GM21576 (cell line): ENCODE measurements around the gene RNF2.
"Not testable (repeated sequence)": the region's sequence is repeated elsewhere in the genome, so short reads cannot be mapped to it uniquely, and the experiment has no call there.

Experiments
- ATAC-seq: cut with Tn5 transposase; IDR thresholded peaks from one replicate; pipeline ENCODE4 v1.9.1; 2021; ENCODE audit warnings: mild to moderate bottlenecking, moderate library complexity; ENCODE audit not compliant: unreplicated experiment

RNF2 gene

DNA sequence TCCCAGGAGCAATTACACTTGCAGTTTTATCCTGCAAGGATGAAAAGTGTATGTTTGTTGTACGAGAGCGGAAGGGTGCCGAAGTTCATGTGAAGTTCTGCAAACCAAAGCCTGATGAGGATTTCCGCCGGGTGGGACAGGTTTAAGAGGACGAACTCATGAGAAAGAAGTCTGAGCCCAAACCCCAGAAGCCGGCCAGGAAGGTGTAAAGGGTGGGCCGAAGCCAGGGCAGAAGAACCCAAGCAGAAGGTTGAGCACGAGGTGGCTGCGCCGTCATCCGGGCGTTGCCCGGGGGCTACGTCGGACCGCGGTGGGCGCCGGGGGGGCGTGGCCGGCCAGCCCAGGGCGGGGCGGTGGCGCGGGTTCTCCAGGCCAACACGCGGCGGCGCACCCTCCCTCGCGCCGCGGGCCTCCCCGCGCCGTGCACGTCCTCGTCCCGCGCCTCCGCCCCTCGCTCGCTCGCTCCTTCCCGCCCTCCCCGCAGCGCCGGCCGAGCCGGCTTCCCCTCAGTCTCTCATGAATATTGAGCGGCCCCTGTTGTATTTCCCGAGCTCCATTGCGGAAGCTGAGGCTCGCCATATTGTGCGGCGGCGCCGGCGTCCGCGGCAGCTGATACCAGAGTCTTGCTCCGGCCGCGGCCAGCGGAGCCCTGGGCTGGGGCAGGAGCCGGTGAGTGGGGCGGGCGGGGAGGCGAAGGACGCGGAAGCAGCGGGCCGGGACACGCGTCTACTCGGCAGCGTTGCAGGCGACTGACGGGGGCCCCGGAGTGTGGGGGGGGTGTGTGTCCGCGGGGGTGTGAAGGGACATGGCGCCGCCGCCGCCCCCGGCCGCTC lies at the start of gene RNF2:
Gene RNF2, plus strand, starts transcription at position 578 of the 833 bp plus-strand sequence. CDS start 41,996 bp downstream, outside the sequence.
- peak; percentile 83 for ATAC-seq

- ATAC-seq, result not testable (repeated sequence)
These were observed 45.4 kb upstream of the RNF2 start for GRCh38 chr1:184999974-185000373.

DNA sequence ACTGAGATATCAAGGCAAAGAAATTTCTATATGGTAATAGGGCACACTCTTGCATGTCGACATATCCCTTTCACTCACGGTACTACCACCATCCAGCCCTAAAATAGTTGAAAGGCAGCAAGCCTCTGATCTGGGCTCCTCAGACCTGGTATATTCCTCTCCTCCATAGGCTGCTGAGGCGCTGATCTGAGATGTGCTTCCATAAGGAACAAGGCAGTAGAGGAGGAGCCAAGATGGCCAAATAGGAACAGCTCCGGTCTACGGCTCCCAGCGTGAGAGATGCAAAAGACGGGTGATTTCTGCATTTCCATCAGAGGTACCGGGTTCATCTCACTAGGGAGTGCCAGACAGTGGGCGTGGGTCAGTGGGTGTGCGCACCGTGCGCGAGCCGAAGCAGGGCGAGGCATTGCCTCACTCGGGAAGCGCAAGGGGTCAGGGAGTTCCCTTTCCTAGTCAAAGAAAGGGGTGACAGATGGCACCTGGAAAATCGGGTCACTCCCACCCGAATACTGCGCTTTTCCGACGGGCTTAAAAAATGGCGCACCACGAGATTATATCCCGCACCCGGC lies 44.0 kb upstream of the RNF2 start:
- ATAC-seq, result not testable (repeated sequence)

DNA sequence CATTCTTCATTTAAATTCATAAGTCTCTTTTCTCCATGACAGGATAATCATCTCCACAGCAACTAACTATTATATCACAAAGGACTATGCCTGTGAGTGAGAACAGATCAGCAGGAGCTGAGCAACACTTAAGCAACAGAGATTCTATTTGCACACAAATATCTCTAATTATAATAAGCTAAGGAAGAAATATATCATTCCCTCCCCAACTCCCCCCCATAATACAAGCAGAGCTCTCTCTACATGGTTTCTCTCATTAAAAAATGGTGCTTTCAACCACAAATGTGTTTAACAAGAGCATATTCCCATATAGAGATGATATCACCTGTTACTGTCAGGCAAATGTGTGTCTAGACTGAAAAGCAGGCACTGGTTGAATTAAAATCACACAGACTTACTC lies 36.5 kb upstream of the RNF2 start:
- ATAC-seq, result no peak

- ATAC-seq, result no peak
These were observed 35.0 kb upstream of the RNF2 start for GRCh38 chr1:185010361-185010760.

GRCh38 chr1:185014941-185015340 lies 30.4 kb upstream of the RNF2 start:
- ATAC-seq, result no peak

DNA sequence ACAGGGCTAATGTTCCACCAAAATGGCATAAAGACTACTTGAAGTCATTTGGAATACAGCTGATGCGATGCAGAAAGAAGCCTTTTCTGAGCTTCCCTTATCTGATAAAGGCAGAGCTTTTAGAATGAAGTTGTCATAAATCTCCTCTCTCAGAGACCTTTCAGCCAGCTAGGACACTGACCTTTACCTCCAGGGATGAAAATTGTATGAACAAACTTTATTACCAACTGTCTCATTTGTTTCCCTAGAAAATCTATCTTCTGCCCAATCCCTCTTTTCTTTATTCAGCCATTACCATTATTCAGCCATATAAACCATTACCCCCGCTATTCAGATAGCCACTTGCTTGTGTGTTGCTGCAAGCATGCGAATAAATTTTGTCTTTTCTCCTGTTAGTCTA lies 29.7 kb upstream of the RNF2 start:
- no peak for ATAC-seq

DNA sequence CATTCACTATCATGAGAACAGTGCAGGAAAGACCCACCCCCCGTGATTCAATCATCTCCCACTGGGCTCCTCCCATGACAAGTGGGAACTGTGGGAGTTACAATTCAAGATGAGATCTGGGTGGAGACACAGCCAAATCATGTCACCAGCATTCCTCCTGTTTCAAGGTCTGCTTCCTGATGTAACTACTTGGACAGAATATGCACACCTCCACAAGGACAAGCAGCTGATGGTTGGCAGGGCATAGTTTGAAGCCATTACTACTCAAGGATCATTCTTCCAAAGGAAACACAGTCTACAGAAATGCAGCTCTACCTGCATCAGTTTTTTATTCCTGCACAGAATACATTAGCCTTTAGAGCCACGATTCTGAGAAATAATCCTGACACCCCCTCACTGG lies 28.5 kb upstream of the RNF2 start:
- ATAC-seq, result no peak

DNA sequence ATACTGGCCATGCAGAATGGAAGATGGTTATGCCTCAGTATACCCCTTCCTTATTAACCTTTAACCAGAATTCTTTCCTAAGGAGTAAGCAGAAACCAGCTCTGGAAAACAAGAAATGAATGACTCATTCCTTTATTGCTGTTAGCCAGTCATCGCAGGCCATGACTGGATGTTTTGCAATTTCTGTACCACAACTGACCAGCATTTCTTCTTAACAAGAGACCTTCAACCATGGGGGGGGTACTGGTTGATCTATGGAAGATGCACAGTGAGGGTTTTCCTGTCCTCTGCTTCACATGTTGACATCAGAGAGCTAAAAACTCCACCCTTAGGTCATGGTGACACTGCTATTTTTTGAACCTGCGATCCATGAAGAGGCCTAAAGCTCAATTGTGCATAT lies 28.0 kb upstream of the RNF2 start:
- no peak for ATAC-seq

- ATAC-seq, result no peak
These were observed 27.4 kb upstream of the RNF2 start for GRCh38 chr1:185017966-185018365.

- ATAC-seq, result no peak
These were observed 18.0 kb upstream of the RNF2 start for GRCh38 chr1:185027252-185027882.

DNA sequence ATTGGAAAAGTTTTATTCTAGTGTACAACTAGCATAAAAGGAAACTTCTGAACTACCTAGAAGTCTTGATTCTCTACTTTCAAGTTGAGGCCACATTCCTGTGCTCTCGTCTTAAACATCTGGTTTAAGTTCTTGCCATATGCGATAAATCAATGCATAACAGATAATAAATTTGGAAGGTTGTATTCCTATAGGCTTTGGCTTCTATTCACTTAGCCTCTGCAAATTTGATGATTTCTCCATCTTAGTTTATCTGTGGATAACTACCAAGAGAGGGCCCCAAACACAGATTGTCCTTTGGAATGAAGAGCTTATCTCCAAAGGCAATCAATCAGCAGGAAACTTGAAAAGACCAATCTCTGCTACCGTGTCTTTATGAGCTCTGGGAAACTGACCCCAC lies 11.7 kb upstream of the RNF2 start:
- no peak for ATAC-seq

GRCh38 chr1:185035258-185035657 lies 10.1 kb upstream of the RNF2 start:
- no peak for ATAC-seq

- no peak for ATAC-seq
These were observed 6.5 kb upstream of the RNF2 start for GRCh38 chr1:185038813-185039376.

DNA sequence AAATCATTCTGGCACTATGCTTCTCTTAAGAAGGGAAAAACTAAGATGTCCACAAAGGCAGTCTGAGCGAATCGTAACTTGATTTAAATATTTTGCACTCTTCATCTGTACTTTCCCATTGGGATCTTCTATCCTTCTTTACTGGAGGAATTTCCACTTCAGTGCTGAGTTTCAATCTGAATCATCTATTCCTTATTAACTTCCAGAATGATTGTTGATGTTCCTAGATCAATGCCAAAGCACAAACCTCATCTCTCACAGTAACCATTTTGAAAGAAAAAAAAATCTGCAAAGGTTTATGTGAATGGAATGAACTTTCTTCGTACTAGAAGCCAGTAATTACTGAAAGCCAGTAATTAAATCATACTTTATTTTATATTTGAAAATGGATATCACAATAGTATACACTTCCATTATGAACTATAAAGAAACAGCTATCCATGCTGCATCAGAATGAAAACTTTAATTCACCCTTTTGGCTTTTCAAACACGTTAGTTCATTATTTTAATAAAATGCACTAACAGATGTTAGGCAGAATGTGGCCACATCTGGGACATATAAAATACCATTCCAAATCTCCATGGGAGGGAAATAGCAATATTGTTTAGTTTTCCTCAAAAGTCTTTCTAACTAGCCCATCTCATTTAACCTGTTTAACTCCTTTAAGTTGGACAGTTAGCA lies 5.5 kb upstream of the RNF2 start:
- ATAC-seq, result no peak

GRCh38 chr1:185040408-185040735 lies 5.0 kb upstream of the RNF2 start:
- ATAC-seq, result no peak

DNA sequence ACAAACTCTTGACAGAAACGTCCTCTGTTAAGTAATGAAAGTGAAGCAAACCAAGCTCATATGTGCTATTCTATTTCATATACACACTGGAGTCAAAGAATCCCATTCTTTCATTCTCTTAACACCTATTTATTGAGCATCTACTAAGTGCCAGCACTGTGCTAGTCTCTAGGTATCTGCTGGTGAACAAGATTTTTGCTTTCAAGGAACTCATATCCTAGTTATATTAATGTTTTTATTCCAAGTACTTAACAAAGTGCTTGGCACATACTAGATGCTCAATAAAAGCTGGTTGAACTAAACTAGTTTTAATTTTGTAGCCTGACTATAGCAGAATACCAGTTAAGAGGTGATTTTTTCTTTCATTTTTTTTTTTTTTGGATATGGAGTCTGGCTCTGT lies 3.6 kb upstream of the RNF2 start:
- ATAC-seq, result no peak

- no peak for ATAC-seq
These were observed 2.6 kb upstream of the RNF2 start for GRCh38 chr1:185042737-185043136.

GRCh38 chr1:185044387-185044786 lies 971 bp upstream of the RNF2 start:
- ATAC-seq, result no peak

DNA sequence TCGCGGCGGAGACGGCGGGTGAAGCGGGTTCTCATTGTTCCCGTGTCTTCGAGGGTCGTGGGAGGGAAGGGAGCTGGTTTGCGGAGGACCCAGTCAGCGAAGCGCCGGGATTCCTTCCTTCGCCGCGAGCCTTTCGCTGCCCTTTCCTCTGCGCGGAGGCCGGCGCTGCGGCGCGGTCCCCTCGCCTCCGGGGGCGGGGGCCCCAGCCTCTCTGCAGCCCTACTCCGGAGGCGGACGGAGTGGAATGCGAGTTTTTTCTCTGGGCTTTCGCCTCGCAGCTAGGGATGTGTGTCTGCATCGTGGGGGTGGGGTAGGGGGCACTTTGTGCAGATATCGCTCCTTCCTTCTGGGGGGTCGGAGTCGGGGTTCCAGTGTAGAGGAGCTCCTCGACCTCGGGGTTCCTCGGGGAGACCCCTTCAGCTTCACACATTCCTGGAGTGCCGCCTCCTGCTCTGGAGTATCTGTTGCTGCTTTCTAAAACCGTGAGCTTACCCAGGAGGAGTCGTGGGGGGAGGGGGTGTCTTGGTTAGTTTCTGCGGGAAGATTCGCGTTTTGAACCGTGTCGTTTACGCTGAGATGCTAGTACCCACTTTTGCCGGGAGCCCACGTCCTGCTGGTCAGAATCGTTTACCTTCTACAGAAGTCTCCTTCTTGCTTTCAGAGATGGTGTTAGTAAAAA lies 595 bp downstream of the RNF2 start:
- ATAC-seq, result peak; percentile 22

GRCh38 chr1:185046668-185047067 lies 1.3 kb downstream of the RNF2 start:
- ATAC-seq, result no peak
